GM12864 (cell line): ENCODE data around the gene SLC39A10.
"Not testable (repeated sequence)": the region's sequence is repeated elsewhere in the genome, so short reads cannot be mapped to it uniquely, and the experiment has no call there.

Source experiments
- DNase-seq: peaks from one replicate; pipeline ENCODE4 v3.0.0-alpha.2; 2011; ENCODE audit warnings: low read depth
- H3K4me3 ChIP-seq: 2 replicates; pipeline ENCODE4 v1.5.1; 2011; ENCODE audit warnings: mild to moderate bottlenecking, low read depth, low read length, control low read depth
- TF ChIP-seq, protein P1 (sequence below): IDR thresholded peaks from 2 replicates; pipeline ENCODE4 v1.5.1; 2011; ENCODE audit warnings: low read depth, mild to moderate bottlenecking, moderate library complexity, low read length, control low read depth, inconsistent platforms; ENCODE audit errors: missing control alignments

The SLC39A10 gene

DNA sequence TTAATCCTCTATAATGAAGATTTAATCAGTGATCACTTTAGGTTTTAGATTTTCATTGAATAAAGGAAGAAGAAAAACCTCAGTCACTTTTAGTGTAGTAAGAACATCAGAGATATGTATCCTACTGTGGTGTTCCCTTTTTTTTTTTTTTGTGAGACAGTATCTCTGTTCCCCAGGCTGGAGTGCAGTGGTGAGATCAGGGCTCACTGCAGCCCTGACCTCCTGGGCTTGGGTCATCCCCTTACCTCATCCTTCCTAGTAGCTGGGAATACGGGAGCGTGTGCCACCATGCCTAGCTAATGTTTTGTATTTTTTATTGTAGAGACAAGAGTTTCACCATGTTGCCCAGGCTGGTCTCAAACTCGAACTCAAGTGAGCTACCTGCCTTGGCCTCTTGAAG, 5.1 kb downstream of the SLC39A10 start:
- DNase-seq: no peak
- TF ChIP-seq, protein P1, sequence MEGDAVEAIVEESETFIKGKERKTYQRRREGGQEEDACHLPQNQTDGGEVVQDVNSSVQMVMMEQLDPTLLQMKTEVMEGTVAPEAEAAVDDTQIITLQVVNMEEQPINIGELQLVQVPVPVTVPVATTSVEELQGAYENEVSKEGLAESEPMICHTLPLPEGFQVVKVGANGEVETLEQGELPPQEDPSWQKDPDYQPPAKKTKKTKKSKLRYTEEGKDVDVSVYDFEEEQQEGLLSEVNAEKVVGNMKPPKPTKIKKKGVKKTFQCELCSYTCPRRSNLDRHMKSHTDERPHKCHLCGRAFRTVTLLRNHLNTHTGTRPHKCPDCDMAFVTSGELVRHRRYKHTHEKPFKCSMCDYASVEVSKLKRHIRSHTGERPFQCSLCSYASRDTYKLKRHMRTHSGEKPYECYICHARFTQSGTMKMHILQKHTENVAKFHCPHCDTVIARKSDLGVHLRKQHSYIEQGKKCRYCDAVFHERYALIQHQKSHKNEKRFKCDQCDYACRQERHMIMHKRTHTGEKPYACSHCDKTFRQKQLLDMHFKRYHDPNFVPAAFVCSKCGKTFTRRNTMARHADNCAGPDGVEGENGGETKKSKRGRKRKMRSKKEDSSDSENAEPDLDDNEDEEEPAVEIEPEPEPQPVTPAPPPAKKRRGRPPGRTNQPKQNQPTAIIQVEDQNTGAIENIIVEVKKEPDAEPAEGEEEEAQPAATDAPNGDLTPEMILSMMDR: no peak
- no peak overlapping the region for H3K4me3 ChIP-seq

DNA sequence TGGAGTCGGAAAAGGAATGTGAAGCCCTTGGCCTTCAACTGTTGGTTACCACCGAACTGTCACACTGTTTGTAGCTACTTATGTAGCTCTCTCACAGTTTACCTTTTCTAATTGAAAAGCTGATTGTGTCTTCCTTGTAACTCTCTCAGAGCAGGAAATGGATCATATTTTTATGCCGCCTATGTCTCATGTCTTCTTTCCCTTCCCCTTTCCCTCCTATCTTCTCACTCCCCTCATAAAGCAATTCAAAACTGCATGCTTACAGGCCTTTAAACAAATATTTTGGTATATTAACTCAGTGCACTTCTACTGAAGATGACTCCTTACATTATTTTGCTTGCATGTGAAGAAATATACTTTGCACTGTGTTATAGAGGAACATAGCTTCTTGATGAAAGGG, 6.0 kb downstream of the SLC39A10 start:
- TF ChIP-seq, protein P1: no peak
- DNase-seq: no peak
- no peak overlapping the region for H3K4me3 ChIP-seq

DNA sequence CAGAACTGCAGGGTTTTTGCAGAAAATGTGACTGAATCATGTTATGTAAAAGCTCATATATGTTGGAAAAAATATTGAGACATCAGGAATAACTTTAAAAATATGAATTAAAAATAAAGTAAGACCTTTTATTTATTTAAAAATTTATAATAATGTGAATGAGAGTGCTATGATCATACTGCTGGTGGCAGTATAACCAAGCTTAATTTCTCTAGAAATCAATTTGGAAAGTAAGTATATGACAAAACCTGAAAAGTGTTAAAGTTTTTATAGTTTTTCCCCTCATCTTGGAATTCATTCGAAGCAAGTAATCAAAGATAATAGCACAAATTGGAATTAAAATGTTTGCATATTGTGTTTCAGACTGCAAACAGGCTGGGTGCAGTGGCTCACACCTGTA, 7.5 kb downstream of the SLC39A10 start:
- H3K4me3 ChIP-seq: no peak overlapping the region
- TF ChIP-seq, protein P1: no peak
- no peak for DNase-seq

DNA sequence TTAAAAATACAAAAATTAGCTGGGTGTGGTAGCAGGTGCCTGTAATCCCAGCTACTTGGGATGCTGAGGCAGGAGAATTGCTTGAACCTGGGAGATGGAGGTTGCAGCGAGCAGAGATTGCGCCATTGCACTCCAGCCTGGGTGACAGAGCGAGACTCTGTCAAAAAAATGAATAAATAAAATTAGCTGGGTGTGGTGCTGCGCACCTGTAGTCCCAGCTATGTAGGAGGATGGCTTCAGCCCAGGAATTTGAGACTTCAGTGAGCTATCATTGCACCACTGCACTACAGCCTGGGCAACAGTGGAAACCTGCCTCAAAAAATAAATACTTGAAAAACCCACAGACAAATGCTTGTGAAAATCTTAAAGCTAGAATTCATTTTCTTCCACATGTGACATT, 8.1 kb downstream of the SLC39A10 start:
- DNase-seq, H3K4me3 ChIP-seq: not testable (repeated sequence)

- DNase-seq: no peak
- no peak overlapping the region for H3K4me3 ChIP-seq
- TF ChIP-seq, protein P1: no peak
Observed at GRCh38 chr2:195666113-195666712, 9.2 kb downstream of the SLC39A10 start.

DNA sequence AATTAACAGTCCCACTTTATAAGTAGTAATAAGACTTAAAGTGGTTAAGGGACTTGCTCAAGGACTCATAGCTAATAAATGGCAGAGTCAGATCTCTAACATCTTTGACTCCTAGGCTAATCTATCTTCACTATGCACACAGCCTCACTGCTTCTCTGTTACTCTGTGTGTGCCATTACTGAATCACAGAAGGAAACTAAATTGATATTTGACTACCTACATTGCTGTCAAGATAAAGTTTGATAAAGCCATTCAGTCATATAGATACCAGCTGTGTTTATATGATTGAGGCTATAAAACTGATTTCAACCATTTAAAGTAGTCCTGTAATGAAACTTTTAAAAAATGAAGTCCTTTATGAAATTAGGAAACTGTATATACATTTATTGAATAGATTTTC, 10.9 kb downstream of the SLC39A10 start:
- TF ChIP-seq, protein P1: no peak
- no peak overlapping the region for H3K4me3 ChIP-seq
- DNase-seq: no peak

DNA sequence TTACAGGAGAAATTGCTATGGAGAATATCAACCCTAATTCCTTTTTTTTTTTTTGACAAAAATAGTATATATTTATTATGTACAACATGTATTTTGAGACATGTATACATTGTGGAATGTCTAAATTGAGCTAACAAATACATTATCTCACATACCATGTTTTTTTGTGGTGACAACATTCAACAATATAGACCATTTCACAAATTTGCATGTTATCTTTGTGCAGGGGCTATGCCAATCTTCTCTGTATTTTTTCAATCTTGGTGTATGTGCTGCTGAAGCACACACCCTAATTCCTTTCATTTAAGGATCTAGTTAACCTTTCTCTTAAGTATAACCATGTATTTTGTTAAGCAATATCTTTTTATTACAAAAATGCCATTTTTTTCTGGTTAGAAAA, 13.2 kb downstream of the SLC39A10 start:
- DNase-seq: no peak

More for the DNA sequence above, 13.2 kb downstream of the SLC39A10 start:
- TF ChIP-seq, protein P1: no peak
- H3K4me3 ChIP-seq: no peak overlapping the region
